GM23338 (cell line): ENCODE measurements around the gene RASA3. TPM values are rescaled to one million over a fixed set of nuclear protein-coding genes. Genes with fewer than 3 reads are reported as not detected.

Experiments used
- ATAC-seq: fragments of 200-7000 bp; cut with Tn5 transposase; 3 replicates; pipeline ENCODE4 v1.9.1; 2020
- DNase-seq: peaks from one replicate; pipeline ENCODE4 v3.0.0-alpha.2; 2015; ENCODE audit warnings: low spot score
- H2AFZ ChIP-seq: fragments of 200-600 bp; sonication (generic); 2 replicates; pipeline ENCODE4 v1.8.0; 2016; ENCODE audit warnings: antibody characterized with exemption, mild to moderate bottlenecking, moderate library complexity
- H3F3A ChIP-seq: fragments of 200-600 bp; sonication (generic); replicated peaks from 2 replicates; pipeline ENCODE4 v1.8.0; 2017; ENCODE audit warnings: antibody characterized with exemption, mixed run types, low read depth
- H3K27ac ChIP-seq: fragments of 200-600 bp; sonication (generic); 2 replicates; pipeline ENCODE4 v1.6.1; 2016; ENCODE audit warnings: low read depth
- H3K27me3 ChIP-seq: fragments of 200-600 bp; sonication (generic); 2 replicates; pipeline ENCODE4 v1.8.0; 2016; ENCODE audit warnings: mild to moderate bottlenecking, mixed run types, moderate library complexity; ENCODE audit not compliant: insufficient read depth
- H3K36me3 ChIP-seq: fragments of 200-600 bp; sonication (generic); 2 replicates; pipeline ENCODE4 v1.8.0; 2016; ENCODE audit warnings: mild to moderate bottlenecking; ENCODE audit not compliant: insufficient read depth
- H3K4me1 ChIP-seq: fragments of 200-600 bp; sonication (generic); 2 replicates; pipeline ENCODE4 v1.8.0; 2016; ENCODE audit warnings: mild to moderate bottlenecking, moderate library complexity; ENCODE audit not compliant: insufficient read depth
- H3K4me2 ChIP-seq: fragments of 200-600 bp; sonication (generic); 2 replicates; pipeline ENCODE4 v1.7.1; 2017; ENCODE audit warnings: mixed run types
- H3K4me3 ChIP-seq: fragments of 200-600 bp; sonication (generic); 2 replicates; pipeline ENCODE4 v1.6.1; 2016; ENCODE audit warnings: mixed run types
- H3K79me2 ChIP-seq: fragments of 200-600 bp; sonication (generic); replicated peaks from 2 replicates; pipeline ENCODE4 v1.8.0; 2017; ENCODE audit warnings: mild to moderate bottlenecking; ENCODE audit not compliant: insufficient read depth
- H3K9me2 ChIP-seq: fragments of 200-600 bp; sonication (generic); 2 replicates; pipeline ENCODE4 v1.8.0; 2017; ENCODE audit not compliant: insufficient read depth
- H4K20me1 ChIP-seq: fragments of 200-600 bp; sonication (generic); replicated peaks from 2 replicates; pipeline ENCODE4 v1.8.0; 2017; ENCODE audit warnings: mild to moderate bottlenecking; ENCODE audit not compliant: insufficient read depth
- H3K27ac Mint-ChIP-seq: 2 replicates; pipeline ENCODE4 v1.8.0; 2020; ENCODE audit warnings: inconsistent platforms, mild to moderate bottlenecking, moderate library complexity, mixed read lengths
- H3K27me3 Mint-ChIP-seq: 3 replicates; pipeline ENCODE4 v1.8.0; 2022; ENCODE audit warnings: low read depth, mild to moderate bottlenecking, moderate library complexity, mixed read lengths, inconsistent platforms; ENCODE audit not compliant: insufficient read depth, poor library complexity
- H3K36me3 Mint-ChIP-seq: 3 replicates; pipeline ENCODE4 v1.8.0; 2021; ENCODE audit warnings: low read depth, mild to moderate bottlenecking, inconsistent platforms, moderate library complexity, mixed read lengths
- H3K4me1 Mint-ChIP-seq: 3 replicates; pipeline ENCODE4 v1.8.0; 2020; ENCODE audit warnings: mild to moderate bottlenecking, inconsistent platforms, mixed read lengths
- H3K4me3 Mint-ChIP-seq: 3 replicates; pipeline ENCODE4 v1.8.0; 2021; ENCODE audit warnings: moderate library complexity, mild to moderate bottlenecking, inconsistent platforms, mixed read lengths
- H3K9me3 Mint-ChIP-seq: 3 replicates; pipeline ENCODE4 v1.8.0; 2020; ENCODE audit warnings: moderate library complexity, mild to moderate bottlenecking, inconsistent platforms, mixed read lengths
- CREB1 ChIP-seq: fragments of 250-450 bp; sonication (Bioruptor Pico); IDR thresholded peaks from 2 replicates; pipeline ENCODE4 v1.5.0; 2020; ENCODE audit warnings: low read depth, mild to moderate bottlenecking, moderate library complexity
- CTCF ChIP-seq, 2 experiments: fragments of 200-600 bp in 1 of 2; sonication (generic) in 1 of 2; conservative IDR thresholded peaks; 2 replicates each; pipeline versions ENCODE4 v1.5.1 to v1.6.1; 2016 to 2017; ENCODE audit warnings: antibody characterized with exemption in 2 of 2, low read depth in 2 of 2, mild to moderate bottlenecking in 2 of 2, moderate library complexity in 1 of 2
- ETS1 ChIP-seq: IDR thresholded peaks from 2 replicates; pipeline ENCODE4 v1.6.1; 2016; ENCODE audit warnings: antibody characterized with exemption
- EZH2 ChIP-seq: fragments of 200-600 bp; sonication (generic); IDR thresholded peaks from one replicate; pipeline ENCODE4 v1.8.0; 2017; ENCODE audit warnings: antibody characterized with exemption, mild to moderate bottlenecking, low read depth; ENCODE audit not compliant: unreplicated experiment
- EZH2phosphoT487 ChIP-seq: fragments of 200-600 bp; sonication (generic); IDR thresholded peaks from one replicate; pipeline ENCODE4 v1.8.1; 2018; ENCODE audit warnings: antibody characterized with exemption; ENCODE audit not compliant: unreplicated experiment
- JUNB ChIP-seq: IDR thresholded peaks from one replicate; pipeline ENCODE4 v1.6.1; 2016; ENCODE audit warnings: antibody characterized with exemption; ENCODE audit not compliant: unreplicated experiment
- NANOG ChIP-seq: IDR thresholded peaks from 2 replicates; pipeline ENCODE4 v1.6.1; 2016; ENCODE audit warnings: antibody characterized with exemption, borderline replicate concordance
- POLR2AphosphoS5 ChIP-seq: IDR thresholded peaks from 2 replicates; pipeline ENCODE4 v1.6.1; 2016; ENCODE audit warnings: antibody characterized with exemption, low read depth
- REST ChIP-seq: IDR thresholded peaks from one replicate; pipeline ENCODE4 v1.6.1; 2018; ENCODE audit warnings: antibody characterized with exemption; ENCODE audit not compliant: unreplicated experiment
- STAT1 ChIP-seq: IDR thresholded peaks from one replicate; pipeline ENCODE4 v1.6.1; 2016; ENCODE audit warnings: antibody characterized with exemption; ENCODE audit not compliant: unreplicated experiment
- ZNF331 ChIP-seq: fragments of 250-450 bp; sonication (Bioruptor Pico); IDR thresholded peaks from 2 replicates; pipeline ENCODE4 v1.5.0; 2020; ENCODE audit warnings: low read depth, mild to moderate bottlenecking, moderate library complexity
- polyA plus RNA-seq: library from polyadenylated mRNA; unstranded; fragments of >200 nt; fragmentation: Nextera tagmentation; extraction: Ambion mirVana; gene quantifications from 2 replicates; pipeline ENCODE4 v1.2.1, GENCODE V29; 2016
- total RNA-seq: library from RNA; depleted of rRNA; stranded (reverse); fragments of >200 nt; shearing (Covaris generic); gene quantifications from 2 replicates; pipeline ENCODE4 v1.2.3, GENCODE V29; 2014

Gene RASA3
- total and polyA plus RNA-seq, 2 experiments from 2014 or later = 11.2 to 20.7 TPM

- Histone ChIP-seq H3K27me3 (no peaks in the 10 kb centered on the region), H3K36me3 (no peaks in the 10 kb centered on the region), H3K4me1 (no peaks in the 10 kb centered on the region), H3F3A (no peaks in the 10 kb centered on the region), H3K9me2 (no peaks in the 10 kb centered on the region), H3K4me3 (no peak overlapping the region), H2AFZ (no peak overlapping the region), H3K4me2 (no peak overlapping the region), H3K27ac (no peak overlapping the region), H3K79me2 (no peaks in the 10 kb centered on the region), H4K20me1 (no peaks in the 10 kb centered on the region)
- no peak for TF ChIP-seq REST
- TF ChIP-seq ETS1 = no peak
- TF ChIP-seq NANOG = no peak
- TF ChIP-seq EZH2phosphoT487 = no peak
- no peaks in the 10 kb centered on the region for H3K4me1 Mint-ChIP-seq
- H3K9me3 Mint-ChIP-seq = peaks cover 3% of the 10 kb centered on the region; the same call in 1 of the 3 replicates
- H3K4me3 Mint-ChIP-seq = no peak overlapping the region
- H3K36me3 Mint-ChIP-seq = peaks cover 24% of the 10 kb centered on the region
- ATAC-seq = no peak
- DNase-seq = no peak
- H3K27ac Mint-ChIP-seq = peak overlapping the region; percentile 44
- peaks cover 5% of the 10 kb centered on the region for H3K27me3 Mint-ChIP-seq
Measured at GRCh38 chr13:113975416-113975815, 157.0 kb downstream of the RASA3 start.

GRCh38 chr13:113974304-113975281 is 157.8 kb downstream of the RASA3 start:
- no peak for DNase-seq
- H3K27ac Mint-ChIP-seq = no peak overlapping the region

More at GRCh38 chr13:113974304-113975281, 157.8 kb downstream of the RASA3 start:
- H3K27me3 ChIP-seq = no peaks in the 10 kb centered on the region
- H3K4me1 ChIP-seq = no peaks in the 10 kb centered on the region
- no peaks in the 10 kb centered on the region for H3F3A ChIP-seq
- ATAC-seq = no peak
- Mint-ChIP-seq H3K9me3 (no peaks in the 10 kb centered on the region), H3K27me3 (peaks cover 10% of the 10 kb centered on the region), H3K4me1 (no peaks in the 10 kb centered on the region), H3K4me3 (no peak overlapping the region), H3K36me3 (peaks cover 18% of the 10 kb centered on the region; the same call in 2 of the 3 replicates)
- H3K9me2 ChIP-seq = no peaks in the 10 kb centered on the region
- TF ChIP-seq CTCF (conservative IDR thresholded peaks at IDR 0.05; ENCODE audit: low read depth in 2 of 2) (no peak), EZH2 (no peak), REST (no peak), POLR2AphosphoS5 (no peak), EZH2phosphoT487 (no peak), ZNF331 (CRISPR knock-in tag) (no peak), CREB1 (CRISPR knock-in tag) (no peak), STAT1 (no peak), JUNB (no peak), NANOG (no peak)
- no peak overlapping the region for H3K27ac ChIP-seq
- no peak overlapping the region for H3K4me2 ChIP-seq
- no peaks in the 10 kb centered on the region for H4K20me1 ChIP-seq
- H3K4me3 ChIP-seq = no peak overlapping the region
- no peak overlapping the region for H2AFZ ChIP-seq
- H3K79me2 ChIP-seq = no peaks in the 10 kb centered on the region
- H3K36me3 ChIP-seq = no peaks in the 10 kb centered on the region
